Type B pancreatic cell (in vitro differentiated cells): ENCODE measurements around the gene FMO3. TPM values are rescaled to one million over a fixed set of nuclear protein-coding genes. Genes with fewer than 3 reads are reported as not detected.

ENCODE experiments used
- DNase-seq: peaks from one replicate; pipeline ENCODE4 v3.0.0; 2021; ENCODE audit warnings: mixed read lengths; ENCODE audit not compliant: unreplicated experiment; ENCODE audit errors: extremely low spot score
- H3K27ac Mint-ChIP-seq: 2 replicates; pipeline ENCODE4 v1.8.0; 2021; ENCODE audit warnings: mild to moderate bottlenecking, mixed read lengths
- H3K27me3 Mint-ChIP-seq: 2 replicates; pipeline ENCODE4 v1.8.0; 2021; ENCODE audit warnings: mixed read lengths
- H3K36me3 Mint-ChIP-seq: 2 replicates; pipeline ENCODE4 v1.8.0; 2021; ENCODE audit warnings: mixed read lengths
- H3K4me1 Mint-ChIP-seq: one replicate; pipeline ENCODE4 v1.8.0; 2021; ENCODE audit warnings: mixed read lengths; ENCODE audit not compliant: unreplicated experiment
- H3K4me3 Mint-ChIP-seq: 2 replicates; pipeline ENCODE4 v1.8.0; 2021; ENCODE audit warnings: mild to moderate bottlenecking, mixed read lengths
- H3K9me3 Mint-ChIP-seq: 2 replicates; pipeline ENCODE4 v1.8.0; 2021; ENCODE audit warnings: mixed read lengths
- CTCF ChIP-seq: fragments of 200-600 bp; sonication (generic); conservative IDR thresholded peaks from 2 replicates; pipeline ENCODE4 v1.5.0; 2021; ENCODE audit warnings: antibody characterized with exemption, mild to moderate bottlenecking
- total RNA-seq: library from RNA; stranded (reverse); gene quantifications from 2 replicates; pipeline ENCODE4 v1.2.1, GENCODE V29; 2021; ENCODE audit warnings: low replicate concordance

Gene FMO3
- total RNA-seq, 1 donor from 2014 or later, result 0.56 TPM

DNA sequence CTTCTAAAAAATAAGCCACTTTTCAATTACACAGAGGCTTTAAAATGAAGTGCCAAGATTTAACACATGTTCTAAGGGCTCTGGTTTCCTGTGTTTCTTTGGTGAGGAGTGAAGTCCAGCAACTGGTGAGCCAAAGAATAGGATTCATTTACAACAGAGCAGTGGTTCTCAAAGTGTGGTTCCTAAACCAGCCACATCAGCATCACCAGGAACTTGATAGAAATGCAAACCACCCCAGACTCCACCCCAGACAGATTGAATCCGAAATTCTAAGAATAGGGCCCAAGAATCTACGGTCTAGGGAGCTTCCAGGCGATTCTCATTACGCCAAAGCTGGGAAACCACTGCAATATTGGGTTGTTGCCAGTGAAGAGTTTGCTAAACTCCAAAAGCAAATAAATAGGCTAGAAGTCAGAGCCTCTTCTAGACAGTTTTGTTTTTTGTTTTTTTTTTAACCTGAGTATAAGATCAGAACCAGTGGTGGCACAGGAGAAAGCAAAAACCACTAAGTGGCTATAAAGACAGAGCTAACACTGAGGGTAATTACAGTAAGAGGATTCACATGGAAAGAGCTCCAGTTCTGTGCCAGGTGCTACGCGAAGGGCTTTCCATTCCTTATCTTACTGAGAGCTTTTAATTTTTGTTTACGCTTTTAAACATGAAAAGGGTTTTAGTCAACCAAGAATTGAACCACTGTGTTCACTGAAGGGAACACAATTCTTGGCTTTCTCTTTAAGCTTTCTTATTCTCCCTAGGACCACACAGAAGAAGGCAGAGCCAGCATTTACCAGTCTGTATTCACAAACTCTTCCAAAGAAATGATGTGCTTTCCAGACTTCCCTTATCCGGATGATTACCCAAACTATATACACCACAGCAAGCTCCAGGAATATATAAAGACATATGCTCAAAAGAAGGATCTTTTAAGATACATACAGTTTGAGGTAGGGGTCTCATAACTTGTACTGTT is 52.0 kb downstream of the FMO3 start:
- H3K27ac Mint-ChIP-seq, result peak overlapping the region; percentile 20
- no peaks in the 10 kb centered on the region for H3K27me3 Mint-ChIP-seq

GRCh38 chr1:171150156-171150555 is 59.5 kb downstream of the FMO3 start:
- no peak for TF ChIP-seq CTCF
- no peaks in the 10 kb centered on the region for H3K36me3 Mint-ChIP-seq

More for the DNA sequence above, 52.0 kb downstream of the FMO3 start:
- Mint-ChIP-seq H3K36me3 (no peaks in the 10 kb centered on the region), H3K9me3 (no peaks in the 10 kb centered on the region), H3K4me3 (no peak overlapping the region), H3K4me1 (peaks cover 28% of the 10 kb centered on the region)
- TF ChIP-seq CTCF, result no peak
- DNase-seq, result no peak

GRCh38 chr1:171152549-171152948 is 61.8 kb downstream of the FMO3 start:
- no peak overlapping the region for H3K4me3 Mint-ChIP-seq
- H3K36me3 Mint-ChIP-seq, result no peaks in the 10 kb centered on the region
- no peaks in the 10 kb centered on the region for H3K4me1 Mint-ChIP-seq
- H3K27ac Mint-ChIP-seq, result no peak overlapping the region
- no peak for TF ChIP-seq CTCF
- no peak for DNase-seq
- H3K27me3 Mint-ChIP-seq, result peaks cover 6% of the 10 kb centered on the region
- no peaks in the 10 kb centered on the region for H3K9me3 Mint-ChIP-seq

More at GRCh38 chr1:171150156-171150555, 59.5 kb downstream of the FMO3 start:
- H3K27ac Mint-ChIP-seq, result no peak overlapping the region
- no peaks in the 10 kb centered on the region for H3K27me3 Mint-ChIP-seq
- no peak overlapping the region for H3K4me3 Mint-ChIP-seq
- H3K9me3 Mint-ChIP-seq, result no peaks in the 10 kb centered on the region
- H3K4me1 Mint-ChIP-seq, result no peaks in the 10 kb centered on the region
- no peak for DNase-seq

GRCh38 chr1:171155484-171155883 is 64.8 kb downstream of the FMO3 start:
- H3K27me3 Mint-ChIP-seq, result peaks cover 6% of the 10 kb centered on the region
- TF ChIP-seq CTCF, result no peak

GRCh38 chr1:171158096-171158495 is 67.4 kb downstream of the FMO3 start:
- Mint-ChIP-seq H3K4me3 (no peak overlapping the region), H3K27me3 (peaks cover 6% of the 10 kb centered on the region), H3K36me3 (no peaks in the 10 kb centered on the region), H3K27ac (no peak overlapping the region), H3K9me3 (peaks cover 6% of the 10 kb centered on the region), H3K4me1 (peaks cover 21% of the 10 kb centered on the region)
- TF ChIP-seq CTCF, result no peak
- no peak for DNase-seq

More at GRCh38 chr1:171155484-171155883, 64.8 kb downstream of the FMO3 start:
- Mint-ChIP-seq H3K4me1 (peaks cover 18% of the 10 kb centered on the region), H3K27ac (no peak overlapping the region), H3K36me3 (no peaks in the 10 kb centered on the region), H3K4me3 (no peak overlapping the region), H3K9me3 (peaks cover 6% of the 10 kb centered on the region)
- no peak for DNase-seq
